HL-60 (cell line): Measurements from ENCODE around the gene RHOT2.
A peak's percentile ranks its signal among the peaks of the same experiment; 100 is the strongest.

ENCODE experiments used
- DNase-seq, 2 experiments: peaks; one replicate each; pipeline ENCODE4 v3.0.0-alpha.2; 2010 to 2020; ENCODE audit warnings: low read depth in 1 of 2, low spot score in 1 of 2
- H3K27ac ChIP-seq: fragments of 250-450 bp; sonication (Bioruptor Pico); replicated peaks from 2 replicates; pipeline ENCODE4 v1.5.1; 2020; ENCODE audit warnings: mild to moderate bottlenecking, moderate library complexity
- H3K27me3 ChIP-seq: fragments of 250-450 bp; sonication (Bioruptor Pico); 2 replicates; pipeline ENCODE4 v1.5.1; 2021; ENCODE audit warnings: mild to moderate bottlenecking, moderate library complexity; ENCODE audit not compliant: insufficient read depth, poor library complexity, severe bottlenecking
- H3K4me3 ChIP-seq: replicated peaks from 2 replicates; pipeline ENCODE4 v1.5.1; 2011; ENCODE audit warnings: mild to moderate bottlenecking, control low read depth, low read length; ENCODE audit not compliant: insufficient read depth
- GABPA ChIP-seq: IDR thresholded peaks from 2 replicates; pipeline ENCODE4 v1.6.1; 2012; ENCODE audit warnings: low read depth
- POLR2AphosphoS5 ChIP-seq: IDR thresholded peaks from 2 replicates; pipeline ENCODE4 v1.6.1; 2012; ENCODE audit warnings: low read depth
- SPI1 ChIP-seq: IDR thresholded peaks from 2 replicates; pipeline ENCODE4 v1.6.1; 2012; ENCODE audit warnings: low read depth, mild to moderate bottlenecking, borderline replicate concordance
- TF ChIP-seq, protein P1 (sequence below): IDR thresholded peaks from one replicate; pipeline ENCODE4 v1.5.1; 2011; ENCODE audit warnings: low read length, control low read depth, inconsistent platforms; ENCODE audit not compliant: insufficient read depth
- TF ChIP-seq, protein P2 (sequence below): IDR thresholded peaks from 2 replicates; pipeline ENCODE4 v1.6.1; 2012; ENCODE audit warnings: low read depth; ENCODE audit not compliant: insufficient replicate concordance

RHOT2 gene

DNA sequence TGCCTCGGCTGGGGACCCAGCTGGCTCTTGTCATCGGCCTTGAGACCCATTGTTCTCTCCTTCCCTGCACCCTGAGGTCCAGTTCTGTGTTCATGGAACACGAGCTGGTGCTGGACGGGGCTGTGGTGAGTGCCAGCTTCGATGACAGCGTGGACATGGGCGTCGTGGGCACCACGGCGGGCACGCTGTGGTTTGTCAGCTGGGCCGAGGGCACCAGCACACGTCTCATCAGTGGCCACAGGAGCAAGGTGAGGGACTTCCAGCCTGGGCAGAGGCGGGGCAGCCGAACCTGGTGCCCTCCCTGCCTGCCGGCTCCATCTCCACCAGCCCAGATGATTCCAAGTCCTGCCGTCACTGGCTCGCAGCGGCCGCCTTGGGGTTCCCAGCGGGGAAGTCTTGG, 5.3 kb upstream of the RHOT2 start:
- Histone ChIP-seq H3K27ac (no peak overlapping the region), H3K27me3 (no peaks in the 10 kb centered on the region), H3K4me3 (no peak overlapping the region)
- TF ChIP-seq GABPA (no peak), POLR2AphosphoS5 (no peak), SPI1 (no peak)
- TF ChIP-seq, protein P1, sequence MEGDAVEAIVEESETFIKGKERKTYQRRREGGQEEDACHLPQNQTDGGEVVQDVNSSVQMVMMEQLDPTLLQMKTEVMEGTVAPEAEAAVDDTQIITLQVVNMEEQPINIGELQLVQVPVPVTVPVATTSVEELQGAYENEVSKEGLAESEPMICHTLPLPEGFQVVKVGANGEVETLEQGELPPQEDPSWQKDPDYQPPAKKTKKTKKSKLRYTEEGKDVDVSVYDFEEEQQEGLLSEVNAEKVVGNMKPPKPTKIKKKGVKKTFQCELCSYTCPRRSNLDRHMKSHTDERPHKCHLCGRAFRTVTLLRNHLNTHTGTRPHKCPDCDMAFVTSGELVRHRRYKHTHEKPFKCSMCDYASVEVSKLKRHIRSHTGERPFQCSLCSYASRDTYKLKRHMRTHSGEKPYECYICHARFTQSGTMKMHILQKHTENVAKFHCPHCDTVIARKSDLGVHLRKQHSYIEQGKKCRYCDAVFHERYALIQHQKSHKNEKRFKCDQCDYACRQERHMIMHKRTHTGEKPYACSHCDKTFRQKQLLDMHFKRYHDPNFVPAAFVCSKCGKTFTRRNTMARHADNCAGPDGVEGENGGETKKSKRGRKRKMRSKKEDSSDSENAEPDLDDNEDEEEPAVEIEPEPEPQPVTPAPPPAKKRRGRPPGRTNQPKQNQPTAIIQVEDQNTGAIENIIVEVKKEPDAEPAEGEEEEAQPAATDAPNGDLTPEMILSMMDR, result no peak
- DNase-seq, result no peak

DNA sequence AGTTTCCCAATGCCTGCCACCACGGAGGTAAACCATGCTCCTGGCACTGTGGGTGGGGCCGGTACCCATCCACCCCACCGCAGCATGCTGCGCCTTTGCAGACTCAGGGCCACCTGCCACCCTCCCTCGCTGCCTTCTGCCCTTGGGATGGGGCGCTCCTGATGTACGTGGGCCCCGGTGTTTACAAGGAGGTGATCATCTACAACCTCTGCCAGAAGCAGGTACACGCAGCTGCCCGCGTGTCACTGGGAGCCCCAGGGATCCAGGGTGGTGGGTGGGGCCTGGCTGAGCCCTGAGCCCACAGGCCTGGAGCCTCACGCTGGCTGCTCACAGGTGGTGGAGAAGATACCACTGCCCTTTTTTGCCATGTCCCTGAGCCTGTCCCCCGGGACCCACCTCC, 1.4 kb upstream of the RHOT2 start:
- no peak overlapping the region for H3K4me3 ChIP-seq
- no peak for DNase-seq
- TF ChIP-seq GABPA, result no peak
- no peak for TF ChIP-seq POLR2AphosphoS5
- no peak for TF ChIP-seq SPI1
- TF ChIP-seq, protein P1, result no peak
- TF ChIP-seq, protein P2, sequence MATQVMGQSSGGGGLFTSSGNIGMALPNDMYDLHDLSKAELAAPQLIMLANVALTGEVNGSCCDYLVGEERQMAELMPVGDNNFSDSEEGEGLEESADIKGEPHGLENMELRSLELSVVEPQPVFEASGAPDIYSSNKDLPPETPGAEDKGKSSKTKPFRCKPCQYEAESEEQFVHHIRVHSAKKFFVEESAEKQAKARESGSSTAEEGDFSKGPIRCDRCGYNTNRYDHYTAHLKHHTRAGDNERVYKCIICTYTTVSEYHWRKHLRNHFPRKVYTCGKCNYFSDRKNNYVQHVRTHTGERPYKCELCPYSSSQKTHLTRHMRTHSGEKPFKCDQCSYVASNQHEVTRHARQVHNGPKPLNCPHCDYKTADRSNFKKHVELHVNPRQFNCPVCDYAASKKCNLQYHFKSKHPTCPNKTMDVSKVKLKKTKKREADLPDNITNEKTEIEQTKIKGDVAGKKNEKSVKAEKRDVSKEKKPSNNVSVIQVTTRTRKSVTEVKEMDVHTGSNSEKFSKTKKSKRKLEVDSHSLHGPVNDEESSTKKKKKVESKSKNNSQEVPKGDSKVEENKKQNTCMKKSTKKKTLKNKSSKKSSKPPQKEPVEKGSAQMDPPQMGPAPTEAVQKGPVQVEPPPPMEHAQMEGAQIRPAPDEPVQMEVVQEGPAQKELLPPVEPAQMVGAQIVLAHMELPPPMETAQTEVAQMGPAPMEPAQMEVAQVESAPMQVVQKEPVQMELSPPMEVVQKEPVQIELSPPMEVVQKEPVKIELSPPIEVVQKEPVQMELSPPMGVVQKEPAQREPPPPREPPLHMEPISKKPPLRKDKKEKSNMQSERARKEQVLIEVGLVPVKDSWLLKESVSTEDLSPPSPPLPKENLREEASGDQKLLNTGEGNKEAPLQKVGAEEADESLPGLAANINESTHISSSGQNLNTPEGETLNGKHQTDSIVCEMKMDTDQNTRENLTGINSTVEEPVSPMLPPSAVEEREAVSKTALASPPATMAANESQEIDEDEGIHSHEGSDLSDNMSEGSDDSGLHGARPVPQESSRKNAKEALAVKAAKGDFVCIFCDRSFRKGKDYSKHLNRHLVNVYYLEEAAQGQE, result no peak
- no peak overlapping the region for H3K27ac ChIP-seq
- no peaks in the 10 kb centered on the region for H3K27me3 ChIP-seq

DNA sequence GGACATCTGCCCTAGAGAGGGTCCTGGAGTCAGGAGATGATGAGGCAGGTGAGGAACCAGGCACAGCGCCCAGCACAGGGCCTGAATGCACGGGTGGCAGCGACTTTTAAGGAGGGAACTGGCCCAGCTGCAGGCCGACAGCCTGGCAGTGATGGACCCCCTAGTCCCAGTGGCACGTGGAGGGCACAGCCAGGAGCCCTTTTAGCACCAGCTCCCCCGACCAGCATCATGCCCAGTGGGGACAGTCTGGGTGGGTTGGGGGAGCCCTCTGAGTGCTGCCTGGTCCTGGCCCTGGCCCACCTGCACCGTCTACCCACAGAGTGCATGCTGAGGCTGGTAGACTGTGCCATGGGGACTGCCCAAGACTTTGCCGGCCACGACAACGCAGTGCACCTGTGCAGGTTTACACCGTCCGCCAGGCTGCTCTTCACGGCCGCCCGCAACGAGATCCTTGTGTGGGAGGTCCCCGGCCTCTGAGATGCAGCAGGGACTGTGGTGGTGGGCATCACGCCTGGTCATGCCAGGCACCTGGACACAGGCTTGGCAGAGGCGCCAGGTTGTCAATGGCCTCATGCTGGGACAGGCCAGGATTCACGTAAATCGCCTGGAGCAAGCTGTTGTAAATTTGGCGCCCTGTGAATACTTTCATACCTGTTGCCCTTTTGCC, 686 bp upstream of the RHOT2 start:
- Histone ChIP-seq H3K27me3 (no peaks in the 10 kb centered on the region), H3K27ac (0 out of 2 replicates have a peak overlapping the region, but pooled peaks have one; percentile 3), H3K4me3 (no peak overlapping the region)
- TF ChIP-seq, protein P2, result no peak
- TF ChIP-seq POLR2AphosphoS5 (no peak), GABPA (no peak), SPI1 (no peak)
- TF ChIP-seq, protein P1, result no peak
- DNase-seq, result no peak
